DLD1 (cell line): ENCODE results near the gene DYNLT2.
"Not testable (repeated sequence)": the region's sequence is repeated elsewhere in the genome, so short reads cannot be mapped to it uniquely, and the experiment has no call there.

ENCODE experiments used
- in situ Hi-C: cut with HindIII; loops from 2 replicates; pipeline ENCODE4 v1.10.0; 2017; ENCODE audit warnings: low sequenced_read_pairs

Gene DYNLT2

GRCh38 chr6:169783971-169784820, 32.8 kb upstream of the DYNLT2 start:
- in situ Hi-C loops = no loop called here

- in situ Hi-C loops = no loop called here
These were observed 32.0 kb upstream of the DYNLT2 start for GRCh38 chr6:169783401-169783800.

- in situ Hi-C loops = no loop called here
These were observed 31.6 kb upstream of the DYNLT2 start for GRCh38 chr6:169782966-169783365.

- in situ Hi-C loops = no loop called here
These were observed 29.3 kb upstream of the DYNLT2 start for GRCh38 chr6:169780571-169781091.

GRCh38 chr6:169779896-169780295, 28.5 kb upstream of the DYNLT2 start:
- in situ Hi-C loops = no loop called here

- in situ Hi-C loops = no loop called here
These were observed 27.9 kb upstream of the DYNLT2 start for GRCh38 chr6:169779092-169779815.

GRCh38 chr6:169778646-169779045, 27.3 kb upstream of the DYNLT2 start:
- in situ Hi-C loops = no loop called here

GRCh38 chr6:169777896-169778295, 26.5 kb upstream of the DYNLT2 start:
- in situ Hi-C loops = no loop called here

GRCh38 chr6:169776379-169776778, 25.0 kb upstream of the DYNLT2 start:
- in situ Hi-C loops = no loop called here

- in situ Hi-C loops = no loop called here
These were observed 23.9 kb upstream of the DYNLT2 start for GRCh38 chr6:169775321-169775720.

- in situ Hi-C loops = no loop called here
These were observed 23.0 kb upstream of the DYNLT2 start for GRCh38 chr6:169774347-169774746.

GRCh38 chr6:169766921-169767736, 15.8 kb upstream of the DYNLT2 start:
- in situ Hi-C loops = no loop called here

GRCh38 chr6:169766232-169766631, 14.9 kb upstream of the DYNLT2 start:
- in situ Hi-C loops = no loop called here

- in situ Hi-C loops = not testable (repeated sequence)
These were observed 14.4 kb upstream of the DYNLT2 start for GRCh38 chr6:169765789-169766188.

GRCh38 chr6:169763881-169764280, 12.5 kb upstream of the DYNLT2 start:
- in situ Hi-C loops = no loop called here

- in situ Hi-C loops = no loop called here
These were observed 11.9 kb upstream of the DYNLT2 start for GRCh38 chr6:169763308-169763707.

- in situ Hi-C loops = no loop called here
These were observed 3.8 kb upstream of the DYNLT2 start for GRCh38 chr6:169755162-169755561.

GRCh38 chr6:169752074-169752623, 777 bp upstream of the DYNLT2 start:
- in situ Hi-C loops = no loop called here

GRCh38 chr6:169746556-169746955, 4.8 kb downstream of the DYNLT2 start:
- in situ Hi-C loops = no loop called here

GRCh38 chr6:169745405-169745804, 6.0 kb downstream of the DYNLT2 start:
- in situ Hi-C loops = no loop called here

GRCh38 chr6:169741344-169741743, 10.0 kb downstream of the DYNLT2 start:
- in situ Hi-C loops = no loop called here
